ENCODE data around the gene MSANTD7. TPM values are rescaled to one million over a fixed set of nuclear protein-coding genes. Genes with fewer than 3 reads are reported as not detected.

The MSANTD7 gene
- total RNA-seq, 2 experiments from 2014 or later = 22.5 to 23.9 TPM

- Mint-ChIP-seq H3K27ac (peak overlapping the region; percentile 98), H3K4me3 (peak overlapping the region; percentile 95), H3K4me1 (ENCODE audit: low read depth) (peaks cover 24% of the 10 kb centered on the region), H3K27me3 (no peaks in the 10 kb centered on the region), H3K9me3 (no peaks in the 10 kb centered on the region), H3K36me3 (ENCODE audit: low read depth) (peaks cover 25% of the 10 kb centered on the region)
- ATAC-seq = no peak
- DNase-seq = no peak
- intact Hi-C loops (cut with micrococcal nuclease) = loop anchor here (10.0 kb wide), 1 partner anchor 118 kb away; the partner anchor contains the start of genes DCLRE1C and MEIG1
- TF ChIP-seq CTCF (IDR thresholded peaks at IDR 0.05) = no peak
- CTCF ChIA-PET = interaction anchor here (0.7 to 4.9 kb wide), 13 partner anchors 10 to 652 kb away, joined by 3 to 35 read pairs (median 4); no protein-coding TSS in a partner anchor
- POLR2A ChIA-PET = interaction anchor here (0.8 to 2.4 kb wide), 16 partner anchors 11 to 652 kb away, joined by 3 to 19 read pairs (median 5); partner anchors contain the start of genes DCLRE1C and SUV39H2
Measured at GRCh38 chr10:14837003-14837756, 926 bp upstream of the MSANTD7 start.

DNA sequence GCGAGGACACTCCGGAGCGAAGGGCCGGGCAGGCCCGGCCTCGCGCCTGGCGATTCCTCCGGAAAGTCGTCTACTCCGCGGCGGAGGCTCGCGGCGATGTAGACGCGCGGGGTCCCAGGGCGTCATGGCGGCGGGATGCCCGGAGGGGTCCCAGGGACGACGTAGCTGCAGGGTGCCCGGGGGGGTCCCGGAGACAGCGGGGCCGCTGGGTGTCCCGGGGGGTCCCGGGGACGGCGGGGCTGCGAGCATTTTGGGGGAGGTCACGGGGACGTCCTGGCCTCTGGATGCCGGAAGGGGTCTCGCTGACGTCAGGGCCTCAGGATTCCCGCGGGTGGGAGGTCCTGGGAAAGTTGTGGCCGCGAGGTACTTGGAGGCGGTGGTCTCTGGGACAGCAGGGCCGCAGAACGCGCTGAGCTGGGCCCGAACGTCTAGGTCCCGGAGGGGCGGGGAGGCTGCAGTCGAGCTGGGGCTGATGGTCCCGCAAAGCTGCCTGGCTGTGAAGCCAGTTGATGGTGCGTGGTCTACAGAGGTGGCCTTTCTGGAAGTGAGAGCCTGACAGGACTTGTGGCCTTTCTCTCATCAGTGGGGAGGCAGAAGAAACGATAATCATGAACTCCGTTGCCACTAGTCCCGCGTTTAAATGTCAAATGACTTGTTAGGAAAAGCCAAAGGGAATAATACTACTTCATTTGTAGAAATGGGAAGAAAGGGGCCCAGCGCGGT, 637 bp downstream of the MSANTD7 start:
- ChIA-PET POLR2A (interaction anchor here (0.6 to 2.4 kb wide), 26 partner anchors 9 to 654 kb away, joined by 3 to 19 read pairs (median 4); partner anchors contain the start of genes DCLRE1C, MEIG1 and SUV39H2), CTCF (interaction anchor here (0.8 to 4.9 kb wide), 7 partner anchors 15 to 340 kb away, joined by 3 to 35 read pairs (median 10); no protein-coding TSS in a partner anchor)
- Mint-ChIP-seq H3K9me3 (no peaks in the 10 kb centered on the region), H3K27ac (peak overlapping the region; percentile 98), H3K36me3 (ENCODE audit: low read depth) (peaks cover 35% of the 10 kb centered on the region), H3K27me3 (no peaks in the 10 kb centered on the region), H3K4me1 (ENCODE audit: low read depth) (peaks cover 24% of the 10 kb centered on the region), H3K4me3 (peak overlapping the region; percentile 95)
- DNase-seq = peak; percentile 44
- TF ChIP-seq CTCF (IDR thresholded peaks at IDR 0.05) = no peak
- intact Hi-C loops (cut with micrococcal nuclease) = loop anchor here (10.0 kb wide), 1 partner anchor 116 kb away; the partner anchor contains the start of genes DCLRE1C and MEIG1
- ATAC-seq = no peak

DNA sequence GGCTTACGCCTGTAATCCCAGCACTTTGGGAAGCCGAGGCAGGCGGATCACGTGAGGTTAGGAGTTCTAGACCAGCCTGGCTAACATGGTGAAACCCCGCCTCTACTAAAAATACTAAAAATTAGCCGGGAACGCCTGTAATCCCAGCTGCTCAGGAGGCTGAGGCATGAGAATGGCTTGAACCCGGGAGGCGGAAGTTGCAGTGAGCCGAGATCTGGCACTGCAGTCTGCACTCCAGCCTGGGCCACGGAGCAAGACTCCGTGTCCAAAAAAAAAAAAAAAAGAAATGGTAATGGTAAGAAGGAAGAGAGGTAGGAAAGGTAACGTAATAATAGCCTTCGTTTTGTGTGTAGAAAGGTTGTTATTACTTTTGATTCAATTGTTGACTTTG, 1.2 kb downstream of the MSANTD7 start:
- ChIA-PET CTCF (interaction anchor here (1.2 to 4.9 kb wide), 2 partner anchors 16 to 261 kb away, joined by 3 to 35 read pairs; no protein-coding TSS in a partner anchor), POLR2A (interaction anchor here (0.8 to 2.4 kb wide), 14 partner anchors 8 to 280 kb away, joined by 3 to 19 read pairs (median 4); partner anchors contain the start of genes DCLRE1C, MEIG1 and SUV39H2)
- intact Hi-C loops (cut with micrococcal nuclease) = loop anchor here (10.0 kb wide), 1 partner anchor 116 kb away; the partner anchor contains the start of genes DCLRE1C and MEIG1
- Mint-ChIP-seq H3K36me3 (ENCODE audit: low read depth) (peaks cover 35% of the 10 kb centered on the region), H3K9me3 (no peaks in the 10 kb centered on the region), H3K4me1 (ENCODE audit: low read depth) (peaks cover 24% of the 10 kb centered on the region), H3K27me3 (no peaks in the 10 kb centered on the region), H3K4me3 (peak overlapping the region; percentile 95), H3K27ac (peak overlapping the region; percentile 98)
- ATAC-seq (no peak), DNase-seq (peak; percentile 9)
- no peak for TF ChIP-seq CTCF (IDR thresholded peaks at IDR 0.05)

DNA sequence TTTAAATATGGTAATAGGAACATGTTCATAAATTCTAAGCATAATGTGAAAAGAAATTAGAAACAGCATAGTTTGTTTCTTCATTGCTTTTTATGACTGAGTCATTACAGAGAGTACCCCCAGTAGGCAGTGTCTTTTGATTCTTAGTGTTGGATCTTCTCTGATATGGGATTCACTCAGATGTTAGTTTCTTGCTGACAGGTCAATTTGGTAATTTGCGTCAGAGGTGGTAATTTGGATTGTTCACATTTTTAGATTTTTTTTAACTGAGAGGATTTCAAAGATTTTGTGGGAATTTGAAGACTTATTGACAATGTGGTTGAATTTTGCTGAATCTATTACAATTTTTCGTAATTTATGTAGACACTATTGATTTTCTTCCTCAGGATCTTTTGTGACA, 2.1 kb downstream of the MSANTD7 start:
- DNase-seq (no peak), ATAC-seq (no peak)
- H3K36me3 Mint-ChIP-seq (ENCODE audit: low read depth) = peaks cover 40% of the 10 kb centered on the region
- H3K4me3 Mint-ChIP-seq = peak overlapping the region; percentile 95
- H3K27me3 Mint-ChIP-seq = no peaks in the 10 kb centered on the region
- H3K9me3 Mint-ChIP-seq = no peaks in the 10 kb centered on the region
- intact Hi-C loops (cut with micrococcal nuclease) = no loop called here
- POLR2A ChIA-PET = no interaction called here
- CTCF ChIA-PET = no interaction called here
- TF ChIP-seq CTCF (IDR thresholded peaks at IDR 0.05) = no peak
- H3K27ac Mint-ChIP-seq = peak overlapping the region; percentile 6
- H3K4me1 Mint-ChIP-seq (ENCODE audit: low read depth) = peaks cover 30% of the 10 kb centered on the region

Data from activated CD8-positive, alpha-beta T cell treated with anti-CD3 and anti-CD28 coated beads for 36 hours (primary cell).